HCT116 (cell line): ENCODE data around the gene WDR37. TPM values are rescaled to one million over a fixed set of nuclear protein-coding genes. Genes with fewer than 3 reads are reported as not detected.

Experiments
- ATAC-seq: fragments of 200-7000 bp; cut with Tn5 transposase; 2 replicates; pipeline ENCODE4 v1.9.1; 2020; ENCODE audit warnings: mild to moderate bottlenecking, moderate library complexity
- BruUV-seq: library from RNA; stranded (reverse); fragments of 400-500 nt; replicated peaks from 2 replicates; lab custom pipeline; 2021; lab: Mats Ljungman, UMichigan
- CTCF ChIA-PET: fragments of 300-600 bp; sonication (Branson Sonifier 250); formaldehyde crosslinking; loops from one replicate; lab custom pipeline; 2021; ENCODE audit warnings: antibody characterized with exemption; lab: Charles Lee
- POLR2A ChIA-PET: fragments of 300-600, 350-600 bp; sonication (Branson Sonifier 250); formaldehyde crosslinking; loops from one replicate; lab custom pipeline; 2021; ENCODE audit warnings: antibody characterized with exemption; lab: Charles Lee
- RAD21 ChIA-PET, 2 experiments: fragments of 300-600 bp; sonication (Branson Sonifier 250); formaldehyde crosslinking; loops; one replicate each; lab custom pipeline; 2023; ENCODE audit warnings: low total read pairs in 2 of 2; ENCODE audit not compliant: uncharacterized antibody in 2 of 2, unreplicated experiment in 2 of 2, low non-redundant PET in 1 of 2; lab: Charles Lee
- DNase-seq: peaks from one replicate; pipeline ENCODE4 v3.0.0-alpha.2; 2010; ENCODE audit warnings: low read depth, low spot score
- H2AFZ ChIP-seq: fragments of 200-600 bp; shearing (Covaris generic), sonication (generic); 2 replicates; pipeline ENCODE4 v1.6.1; 2017; ENCODE audit warnings: low read depth, mixed run types, mixed read lengths, antibody characterized with exemption, low read length; ENCODE audit not compliant: poor library complexity, severe bottlenecking
- H3K27ac ChIP-seq: 2 replicates; pipeline ENCODE4 v1.5.1; 2012; ENCODE audit warnings: low read depth, low read length
- H3K27me3 ChIP-seq: fragments of 200-600 bp; sonication (generic); 2 replicates; pipeline ENCODE4 v1.6.1; 2016; ENCODE audit warnings: mixed run types, low read length, mixed read lengths; ENCODE audit not compliant: insufficient read depth
- H3K36me3 ChIP-seq, 2 experiments: fragments of 200-500 bp in 1 of 2; fragments of 200-600 bp in 1 of 2; sonication (Bioruptor generic) in 1 of 2; sonication (generic) in 1 of 2; 2 replicates each; pipeline versions ENCODE4 v1.5.1 to v1.6.1; 2014 to 2016; ENCODE audit warnings: low read length in 2 of 2, inconsistent platforms in 1 of 2, mixed read lengths in 1 of 2, mixed run types in 1 of 2; ENCODE audit not compliant: insufficient read depth in 2 of 2, control insufficient read depth in 1 of 2
- H3K4me1 ChIP-seq, 2 experiments: fragments of 200-600 bp in 1 of 2; sonication (generic) in 1 of 2; 2 replicates each; pipeline versions ENCODE4 v1.5.1 to v1.6.1; 2012 to 2017; ENCODE audit warnings: low read length in 2 of 2, inconsistent platforms in 1 of 2, mild to moderate bottlenecking in 1 of 2, mixed read lengths in 1 of 2, mixed run types in 1 of 2, moderate library complexity in 1 of 2; ENCODE audit not compliant: insufficient read depth in 2 of 2, control insufficient read depth in 1 of 2
- H3K4me2 ChIP-seq: fragments of 200-600 bp; sonication (generic); 2 replicates; pipeline ENCODE4 v1.6.1; 2017; ENCODE audit warnings: mixed run types, low read length, mixed read lengths
- H3K4me3 ChIP-seq, 2 experiments: fragments of 200-600 bp in 1 of 2; sonication (generic) in 1 of 2; replicated peaks in 1 of 2; 2 replicates each; pipeline ENCODE4 v1.5.1; 2011 to 2016; ENCODE audit warnings: low read length in 2 of 2, control low read depth in 1 of 2, low read depth in 1 of 2, mild to moderate bottlenecking in 1 of 2, mixed read lengths in 1 of 2, mixed run types in 1 of 2
- H3K79me2 ChIP-seq: fragments of 200-600 bp; sonication (generic); 2 replicates; pipeline ENCODE4 v1.6.1; 2017; ENCODE audit warnings: mild to moderate bottlenecking, mixed run types, low read length, moderate library complexity, mixed read lengths; ENCODE audit not compliant: insufficient read depth
- H3K9ac ChIP-seq: fragments of 200-600 bp; sonication (generic); 2 replicates; pipeline ENCODE4 v1.6.1; 2016; ENCODE audit warnings: low read length, mixed read lengths
- H3K9me2 ChIP-seq: fragments of 200-600 bp; sonication (generic), shearing (Covaris generic); 2 replicates; pipeline ENCODE4 v1.6.1; 2017; ENCODE audit warnings: mixed run types, mild to moderate bottlenecking, moderate library complexity; ENCODE audit not compliant: insufficient read depth
- H3K9me3 ChIP-seq, 2 experiments: fragments of 200-500 bp in 1 of 2; fragments of 200-600 bp in 1 of 2; sonication (Bioruptor generic) in 1 of 2; sonication (generic) in 1 of 2; 2 replicates each; pipeline ENCODE4 v1.6.1; 2014 to 2017; ENCODE audit warnings: low read length in 2 of 2, mixed read lengths in 2 of 2, inconsistent platforms in 1 of 2, low read depth in 1 of 2, mild to moderate bottlenecking in 1 of 2, mixed run types in 1 of 2, moderate library complexity in 1 of 2; ENCODE audit not compliant: control insufficient read depth in 1 of 2, insufficient read depth in 1 of 2
- H4K20me1 ChIP-seq: fragments of 200-600 bp; sonication (generic), shearing (Covaris generic); 2 replicates; pipeline ENCODE4 v1.6.1; 2017; ENCODE audit warnings: mixed run types, mild to moderate bottlenecking, moderate library complexity; ENCODE audit not compliant: insufficient read depth
- ATF3 ChIP-seq: IDR thresholded peaks from 2 replicates; pipeline ENCODE4 v1.6.1; 2012
- EZH2phosphoT487 ChIP-seq: fragments of 200-600 bp; IDR thresholded peaks from 2 replicates; pipeline ENCODE4 v1.6.1; 2018; ENCODE audit warnings: antibody characterized with exemption, borderline replicate concordance
- POLR2AphosphoS5 ChIP-seq: IDR thresholded peaks from 2 replicates; pipeline ENCODE4 v1.6.1; 2011; ENCODE audit warnings: mild to moderate bottlenecking, low read depth, low read length, moderate library complexity
- RAD21 ChIP-seq: IDR thresholded peaks from 2 replicates; pipeline ENCODE4 v1.6.1; 2012; ENCODE audit warnings: low read depth, mild to moderate bottlenecking
- REST ChIP-seq: IDR thresholded peaks from 2 replicates; pipeline ENCODE4 v1.6.1; 2012; ENCODE audit warnings: low read depth
- SIN3A ChIP-seq: IDR thresholded peaks from 2 replicates; pipeline ENCODE4 v1.6.1; 2012; ENCODE audit warnings: low read depth
- SRF ChIP-seq: IDR thresholded peaks from 2 replicates; pipeline ENCODE4 v1.6.1; 2012; ENCODE audit warnings: low read depth
- YY1 ChIP-seq: IDR thresholded peaks from 2 replicates; pipeline ENCODE4 v1.6.1; 2011; ENCODE audit warnings: low read length, low read depth, moderate library complexity, mild to moderate bottlenecking; ENCODE audit not compliant: insufficient replicate concordance; ENCODE audit errors: extremely low read depth
- ZFX ChIP-seq: fragments of 450-650 bp; IDR thresholded peaks from 2 replicates; pipeline ENCODE4 v1.6.1; 2017
- ZNF274 ChIP-seq: fragments of 200-500 bp; sonication (Bioruptor generic); IDR thresholded peaks from 2 replicates; pipeline ENCODE4 v1.6.1; 2014; ENCODE audit warnings: mild to moderate bottlenecking, low read depth, low read length, inconsistent platforms
- intact Hi-C: fragments of 100-400 bp; cut with micrococcal nuclease; formaldehyde crosslinking; loops from 2 replicates; pipeline ENCODE4 v1.10.0; 2022
- total RNA-seq: library from RNA; stranded (reverse); gene quantifications from one replicate; pipeline ENCODE4 v1.2.1, GENCODE V29; 2021; ENCODE audit not compliant: unreplicated experiment
- TF ChIP-seq, protein P1 (sequence below): IDR thresholded peaks from 2 replicates; pipeline ENCODE4 v1.6.1; 2012

The WDR37 gene
- total RNA-seq, 1 experiment from 2014 or later = 9.1 TPM

- H3K27ac ChIP-seq = no peak overlapping the region
- no TSS peak for BruUV-seq
- ATAC-seq = no peak
- H3K4me1 ChIP-seq = no peaks in the 10 kb centered on the region
- H2AFZ ChIP-seq = no peak overlapping the region
- H3K9me3 ChIP-seq = no peaks in the 10 kb centered on the region
- H3K79me2 ChIP-seq = no peaks in the 10 kb centered on the region
- no peaks in the 10 kb centered on the region for H4K20me1 ChIP-seq
- TF ChIP-seq RAD21 = no peak
- TF ChIP-seq ZNF274 = no peak
- TF ChIP-seq SRF = no peak
- no peak for TF ChIP-seq ZFX
- TF ChIP-seq, protein P1, sequence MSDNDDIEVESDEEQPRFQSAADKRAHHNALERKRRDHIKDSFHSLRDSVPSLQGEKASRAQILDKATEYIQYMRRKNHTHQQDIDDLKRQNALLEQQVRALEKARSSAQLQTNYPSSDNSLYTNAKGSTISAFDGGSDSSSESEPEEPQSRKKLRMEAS = no peak
- no peak for TF ChIP-seq REST
- no peak for TF ChIP-seq EZH2phosphoT487
- no peak for TF ChIP-seq YY1
- no peak for TF ChIP-seq POLR2AphosphoS5
- TF ChIP-seq ATF3 = no peak
- no peak for TF ChIP-seq SIN3A
- H3K4me2 ChIP-seq = no peak overlapping the region
- ChIA-PET POLR2A (no interaction called here), CTCF (no interaction called here), RAD21 (no interaction called here)
- no peak overlapping the region for H3K9ac ChIP-seq
- DNase-seq = no peak
- no peaks in the 10 kb centered on the region for H3K36me3 ChIP-seq
- intact Hi-C loops = no loop called here
- no peaks in the 10 kb centered on the region for H3K27me3 ChIP-seq
- no peak overlapping the region for H3K4me3 ChIP-seq
- no peaks in the 10 kb centered on the region for H3K9me2 ChIP-seq
Measured at GRCh38 chr10:1070919-1071318, 14.7 kb downstream of the WDR37 start.
